Mononuclear cell (primary cell): ENCODE data around the gene PPT2. TPM values are rescaled to one million over a fixed set of nuclear protein-coding genes. Genes with fewer than 3 reads are reported as not detected.
"Not testable (repeated sequence)": the region's sequence is repeated elsewhere in the genome, so short reads cannot be mapped to it uniquely, and the experiment has no call there.

ENCODE experiments used
- H3K27me3 ChIP-seq: 2 replicates; pipeline ENCODE4 v1.6.0; 2011; ENCODE audit warnings: low read length, control low read depth; ENCODE audit not compliant: insufficient read depth
- H3K4me1 ChIP-seq: 2 replicates; pipeline ENCODE4 v1.5.1; 2011; ENCODE audit warnings: mild to moderate bottlenecking, low read length, control low read depth; ENCODE audit not compliant: insufficient read depth
- H3K4me3 ChIP-seq: 2 replicates; pipeline ENCODE4 v1.5.1; 2011; ENCODE audit warnings: mild to moderate bottlenecking, low read length, moderate library complexity
- H3K9me3 ChIP-seq: 2 replicates; pipeline ENCODE4 v1.5.1; 2011; ENCODE audit warnings: low read depth, mild to moderate bottlenecking, control low read depth, low read length
- total RNA-seq: library from RNA; depleted of rRNA; stranded (reverse); fragments of >200 nt; gene quantifications from one replicate; pipeline ENCODE4 v1.2.3, GENCODE V29; 2012

Gene PPT2
- total RNA-seq, 1 donor, result 6.0 TPM

- not testable (repeated sequence) for H3K27me3 ChIP-seq, H3K9me3 ChIP-seq, H3K4me1 ChIP-seq, H3K4me3 ChIP-seq
These were observed 57.5 kb downstream of the PPT2 start for GRCh38 chr6:32211432-32211831.

GRCh38 chr6:32212076-32212760 lies 58.3 kb downstream of the PPT2 start:
- H3K4me1 ChIP-seq, result no peaks in the 10 kb centered on the region
- no peak overlapping the region for H3K4me3 ChIP-seq
- H3K9me3 ChIP-seq, result no peaks in the 10 kb centered on the region
- no peaks in the 10 kb centered on the region for H3K27me3 ChIP-seq

Other genes with a start within 250 kb of the PPT2 start
- gene C2, start 226.4 kb upstream of the PPT2 start, total RNA-seq, result 2.5 TPM
- gene CFB, start 208.0 kb upstream of the PPT2 start, total RNA-seq, result 3.1 TPM
- 47.8 TPM for gene NELFE, start 195.2 kb upstream of the PPT2 start, total RNA-seq
- gene SKIC2, start 195.0 kb upstream of the PPT2 start, total RNA-seq, result 44.8 TPM
- gene DXO, start 182.0 kb upstream of the PPT2 start, total RNA-seq, result 16.1 TPM
- gene C4A, start 172.1 kb upstream of the PPT2 start, total RNA-seq, result 0.94 TPM
- 1.0 TPM for gene C4B, start 139.3 kb upstream of the PPT2 start, total RNA-seq
- gene CYP21A2, start 115.7 kb upstream of the PPT2 start, total RNA-seq, result not detected
- 2.8 TPM for gene TNXB, start 44.8 kb upstream of the PPT2 start, total RNA-seq
- gene ATF6B, start 25.9 kb upstream of the PPT2 start, total RNA-seq, result 32.0 TPM
- gene FKBPL, start 23.9 kb upstream of the PPT2 start, total RNA-seq, result 1.2 TPM
- 0.42 TPM for gene PRRT1, start 2.2 kb upstream of the PPT2 start, total RNA-seq
- 0.73 TPM for gene EGFL8, start 10.5 kb downstream of the PPT2 start, total RNA-seq
- gene AGPAT1, start 21.9 kb downstream of the PPT2 start, total RNA-seq, result 12.9 TPM
- gene RNF5, start 24.3 kb downstream of the PPT2 start, total RNA-seq, result 13.2 TPM
- 1.5 TPM for gene AGER, start 30.1 kb downstream of the PPT2 start, total RNA-seq
- 49.5 TPM for gene PBX2, start 36.1 kb downstream of the PPT2 start, total RNA-seq
- 131 TPM for gene GPSM3, start 38.5 kb downstream of the PPT2 start, total RNA-seq
- 5.6 TPM for gene NOTCH4, start 69.9 kb downstream of the PPT2 start, total RNA-seq
- not detected for gene TSBP1, start 217.8 kb downstream of the PPT2 start, total RNA-seq